ENCODE results near the gene CFAP298.
"Not testable (repeated sequence)": the region's sequence is repeated elsewhere in the genome, so short reads cannot be mapped to it uniquely, and the experiment has no call there.

DNA sequence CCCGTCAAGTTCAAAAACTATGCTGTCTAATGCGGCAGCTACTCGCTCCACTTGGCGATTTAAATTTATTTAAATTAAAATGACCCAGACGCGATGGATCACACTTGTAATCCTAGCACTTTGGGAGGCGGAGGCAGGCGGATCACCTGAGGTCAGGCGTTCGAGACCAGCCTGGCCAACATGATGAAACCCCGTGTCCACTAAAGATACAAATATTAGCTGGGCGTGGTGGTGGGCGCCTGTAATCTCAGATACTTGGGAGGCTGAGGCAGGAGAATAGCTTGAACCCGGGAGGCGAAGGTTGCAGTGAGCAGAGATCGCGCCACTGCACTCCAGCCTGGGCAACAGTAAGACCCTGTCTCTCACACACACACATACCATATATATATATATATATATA, 1.2 kb downstream of the CFAP298 start:
- TF ChIP-seq, protein P1, sequence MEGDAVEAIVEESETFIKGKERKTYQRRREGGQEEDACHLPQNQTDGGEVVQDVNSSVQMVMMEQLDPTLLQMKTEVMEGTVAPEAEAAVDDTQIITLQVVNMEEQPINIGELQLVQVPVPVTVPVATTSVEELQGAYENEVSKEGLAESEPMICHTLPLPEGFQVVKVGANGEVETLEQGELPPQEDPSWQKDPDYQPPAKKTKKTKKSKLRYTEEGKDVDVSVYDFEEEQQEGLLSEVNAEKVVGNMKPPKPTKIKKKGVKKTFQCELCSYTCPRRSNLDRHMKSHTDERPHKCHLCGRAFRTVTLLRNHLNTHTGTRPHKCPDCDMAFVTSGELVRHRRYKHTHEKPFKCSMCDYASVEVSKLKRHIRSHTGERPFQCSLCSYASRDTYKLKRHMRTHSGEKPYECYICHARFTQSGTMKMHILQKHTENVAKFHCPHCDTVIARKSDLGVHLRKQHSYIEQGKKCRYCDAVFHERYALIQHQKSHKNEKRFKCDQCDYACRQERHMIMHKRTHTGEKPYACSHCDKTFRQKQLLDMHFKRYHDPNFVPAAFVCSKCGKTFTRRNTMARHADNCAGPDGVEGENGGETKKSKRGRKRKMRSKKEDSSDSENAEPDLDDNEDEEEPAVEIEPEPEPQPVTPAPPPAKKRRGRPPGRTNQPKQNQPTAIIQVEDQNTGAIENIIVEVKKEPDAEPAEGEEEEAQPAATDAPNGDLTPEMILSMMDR (IDR thresholded peaks at IDR 0.05) = not testable (repeated sequence)
- TF ChIP-seq EZH2 (IDR thresholded peaks at IDR 0.05) = not testable (repeated sequence)

Measured in neural progenitor cell (in vitro differentiated cells).